HG03039 (cell line): ENCODE results near the gene RBPJL.

Source experiments
- ATAC-seq: cut with Tn5 transposase; IDR thresholded peaks from one replicate; pipeline ENCODE4 v1.9.1; 2021; ENCODE audit warnings: mild to moderate bottlenecking, moderate library complexity; ENCODE audit not compliant: unreplicated experiment

The RBPJL gene

DNA sequence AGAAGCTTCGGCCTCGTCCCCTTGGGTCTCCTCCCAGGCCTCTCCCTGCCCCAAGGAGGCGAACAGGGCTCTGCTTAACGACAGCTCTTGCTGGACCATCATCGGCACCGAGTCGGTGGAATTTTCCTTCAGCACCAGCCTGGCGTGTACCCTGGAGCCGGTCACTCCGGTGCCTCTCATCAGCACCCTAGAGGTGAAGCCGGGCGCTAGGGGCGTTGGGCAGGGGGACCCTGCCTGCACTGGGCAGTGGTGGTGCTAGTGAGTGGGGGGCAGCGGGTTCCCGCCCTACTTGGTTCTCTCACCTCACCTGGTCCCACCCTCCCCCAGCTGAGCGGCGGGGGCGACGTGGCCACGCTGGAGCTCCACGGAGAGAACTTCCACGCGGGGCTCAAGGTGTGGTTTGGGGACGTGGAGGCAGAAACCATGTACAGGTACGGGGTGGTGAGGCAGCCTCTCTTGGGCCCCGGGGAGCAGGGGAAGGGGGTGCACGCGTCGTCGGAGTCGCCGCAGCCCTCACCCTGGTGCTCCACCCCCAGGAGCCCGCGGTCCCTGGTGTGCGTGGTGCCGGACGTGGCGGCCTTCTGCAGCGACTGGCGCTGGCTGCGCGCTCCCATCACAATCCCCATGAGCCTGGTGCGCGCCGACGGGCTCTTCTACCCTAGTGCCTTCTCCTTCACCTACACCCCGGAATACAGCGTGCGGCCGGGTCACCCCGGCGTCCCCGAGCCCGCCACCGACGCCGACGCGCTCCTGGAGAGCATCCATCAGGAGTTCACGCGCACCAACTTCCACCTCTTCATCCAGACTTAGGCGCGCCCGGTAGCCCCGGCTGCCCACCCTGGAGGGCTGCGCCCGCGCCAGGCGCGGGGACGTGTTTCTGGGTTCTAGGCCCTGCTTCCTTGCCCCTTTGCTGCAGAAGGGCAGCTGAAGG lies 9.8 kb downstream of the RBPJL start:
- ATAC-seq = no peak

DNA sequence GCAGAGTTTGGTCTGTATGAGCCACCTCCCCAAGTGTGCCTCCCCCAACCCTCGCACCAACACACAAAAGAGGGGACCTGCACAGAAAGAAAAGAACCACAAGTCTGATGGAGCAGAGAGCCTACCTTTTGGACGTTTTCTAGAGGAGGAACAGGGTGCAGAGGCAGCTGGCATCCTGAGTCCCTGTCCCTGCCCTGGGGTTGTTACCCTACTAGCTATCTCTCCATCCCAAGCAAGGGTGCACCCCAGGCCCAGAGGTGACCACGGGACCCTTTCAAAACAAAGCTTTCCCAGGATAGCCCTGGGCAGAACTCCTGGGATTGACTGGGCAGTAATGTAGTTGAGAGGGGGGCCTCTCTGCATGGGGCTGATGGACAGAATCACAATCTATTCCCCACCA lies 11.2 kb downstream of the RBPJL start:
- no peak for ATAC-seq

DNA sequence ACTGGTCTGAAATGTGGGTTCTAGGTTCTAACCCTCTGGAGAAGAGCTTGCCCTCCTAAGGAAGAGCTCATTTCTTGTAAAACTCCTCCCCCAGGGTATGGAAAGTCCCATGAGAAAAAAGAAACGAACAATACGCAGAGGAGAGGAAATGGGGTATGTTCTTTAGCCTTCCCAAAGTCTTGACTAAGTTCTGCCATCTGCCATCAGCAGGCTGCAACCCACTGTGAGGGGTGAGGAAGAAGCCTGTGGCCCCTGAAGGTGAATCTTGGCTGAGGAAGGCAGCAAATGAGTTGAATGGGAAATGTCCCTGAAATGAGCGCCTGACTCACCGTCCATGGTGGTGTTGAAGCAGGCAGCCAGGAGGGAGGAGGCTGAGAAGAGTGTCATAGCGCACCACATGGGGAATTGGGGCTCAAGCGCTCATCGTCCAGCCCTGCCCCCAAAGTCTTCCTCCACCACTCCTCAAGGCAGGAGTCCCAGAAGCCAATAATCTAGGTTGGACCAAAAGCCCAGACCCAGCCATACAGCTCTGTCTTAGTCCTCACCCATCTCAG lies 11.8 kb downstream of the RBPJL start:
- ATAC-seq = no peak

DNA sequence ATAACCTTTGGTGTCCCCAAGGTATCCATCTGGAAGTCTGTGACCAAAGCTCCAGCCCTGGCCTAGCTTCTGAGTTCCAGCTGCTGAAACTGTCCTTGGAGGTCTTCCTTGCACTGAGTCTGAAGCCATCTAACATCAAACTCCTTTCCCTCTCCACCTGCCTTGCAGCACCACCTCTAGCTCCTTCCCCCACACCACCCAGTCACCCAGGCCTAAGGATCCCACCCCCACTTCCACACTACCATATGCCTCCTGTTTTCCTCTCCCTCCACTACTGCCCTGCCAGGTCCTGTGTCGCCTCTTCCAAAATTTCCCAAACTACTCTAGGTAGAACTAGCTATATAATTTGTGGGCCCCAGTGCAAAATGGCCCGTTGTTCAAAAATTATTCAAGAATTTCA lies 12.3 kb downstream of the RBPJL start:
- ATAC-seq = no peak

DNA sequence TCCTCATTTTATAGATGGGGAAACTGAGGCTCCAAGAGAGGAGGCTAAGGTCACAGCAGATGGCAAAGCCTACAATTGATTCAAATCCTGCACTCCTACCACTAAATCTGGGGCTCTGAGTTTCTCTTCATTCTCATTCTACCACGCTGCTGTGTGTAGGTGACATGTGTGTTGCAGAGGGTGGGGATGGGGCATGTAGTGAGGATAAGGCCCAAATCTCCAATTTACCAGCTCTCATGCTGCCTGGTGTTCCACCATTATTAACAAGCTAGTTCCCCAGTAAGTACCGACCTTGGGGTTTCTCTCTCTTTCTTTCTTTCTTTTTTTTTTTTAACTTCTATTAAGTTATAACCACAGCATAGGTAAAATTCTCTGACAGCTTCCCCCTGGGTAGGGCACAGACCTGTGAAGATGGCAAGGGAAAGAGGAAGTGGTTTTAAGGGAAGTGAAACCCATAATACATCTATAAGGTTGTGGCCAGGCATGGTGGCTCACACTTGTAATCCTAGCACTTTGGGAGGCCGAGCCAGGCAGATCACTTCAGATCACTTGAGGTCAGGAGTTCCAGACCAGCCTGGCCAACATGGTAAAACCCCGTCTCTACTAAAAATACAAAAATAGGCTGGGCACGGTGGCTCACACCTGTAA lies 14.4 kb downstream of the RBPJL start:
- no peak for ATAC-seq

DNA sequence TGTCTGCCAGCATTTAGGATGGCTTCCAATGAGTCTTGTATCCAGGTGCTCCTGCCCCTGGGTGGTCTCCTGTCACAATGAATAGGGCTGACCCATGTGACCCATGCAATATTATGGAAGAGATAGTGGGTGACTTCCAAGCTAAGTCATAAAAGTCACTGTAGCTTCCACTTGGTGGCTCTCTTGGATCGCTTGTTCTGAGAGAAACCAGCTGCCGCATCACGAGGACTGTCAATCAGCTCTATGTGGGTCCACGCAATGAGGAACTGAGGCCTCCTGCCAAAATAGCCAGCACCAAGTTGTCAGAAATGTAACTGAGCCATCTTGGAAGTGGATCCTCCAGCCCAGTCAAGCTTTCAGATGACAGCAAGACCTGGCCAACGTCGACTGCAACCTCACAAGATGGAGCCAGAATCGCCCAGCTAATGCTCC lies 16.3 kb downstream of the RBPJL start:
- ATAC-seq = no peak

DNA sequence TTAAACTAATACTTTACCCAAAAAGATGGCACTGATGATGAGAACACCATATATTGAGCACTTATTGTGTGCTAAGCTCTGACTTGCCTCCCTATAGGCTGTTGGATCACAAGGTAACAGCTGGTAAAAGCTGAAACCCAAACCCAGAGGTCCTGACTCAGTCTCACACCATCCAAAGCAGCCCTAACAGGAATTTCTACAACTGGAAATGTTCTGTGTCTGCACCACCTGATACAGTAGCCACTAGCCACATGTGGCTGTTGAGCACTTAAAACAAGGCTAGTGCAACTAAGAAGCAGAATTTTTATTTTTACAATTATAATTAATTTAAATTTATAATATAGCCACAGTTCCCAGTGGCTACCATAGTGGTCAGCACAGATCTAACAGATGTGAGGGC lies 17.1 kb downstream of the RBPJL start:
- ATAC-seq = no peak

DNA sequence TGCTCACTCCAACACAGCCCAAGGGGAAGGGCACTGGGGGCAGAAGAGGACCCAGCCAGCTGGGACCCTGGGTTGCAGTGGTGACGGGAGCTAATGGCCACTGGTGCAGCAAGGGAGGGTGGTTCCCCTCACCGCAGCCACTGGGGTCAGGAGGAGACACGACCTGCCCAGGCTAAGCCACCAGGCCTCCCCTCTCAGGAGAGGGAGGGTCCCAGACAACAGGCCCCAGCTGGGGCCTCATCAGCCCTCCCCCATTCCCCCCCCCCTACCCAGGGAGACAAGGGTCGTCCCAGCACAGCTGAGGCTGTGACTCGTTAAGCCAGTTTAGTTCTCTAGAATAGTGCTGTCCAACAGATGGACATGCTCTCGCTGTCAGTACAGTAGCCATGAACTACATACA lies 18.7 kb downstream of the RBPJL start:
- ATAC-seq = no peak

DNA sequence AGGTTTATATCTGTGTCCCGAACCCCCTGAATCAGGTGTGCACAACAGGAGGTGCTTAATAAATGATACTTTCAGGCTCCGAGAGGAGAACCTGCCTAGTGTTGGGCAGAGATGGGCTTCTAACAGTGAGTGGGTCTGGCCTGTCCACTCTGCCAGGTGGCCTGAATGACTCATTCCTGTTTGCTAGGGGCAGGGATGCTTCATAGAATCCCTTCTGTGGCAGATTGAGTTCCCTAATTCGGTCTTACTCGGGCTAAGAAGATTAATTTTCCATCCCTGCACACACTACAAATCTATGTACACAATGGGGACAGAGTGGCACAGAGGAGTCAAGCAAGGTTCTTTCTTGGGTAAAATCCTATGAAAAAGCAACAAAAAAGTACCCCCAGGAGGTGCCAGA lies 21.8 kb downstream of the RBPJL start:
- no peak for ATAC-seq

DNA sequence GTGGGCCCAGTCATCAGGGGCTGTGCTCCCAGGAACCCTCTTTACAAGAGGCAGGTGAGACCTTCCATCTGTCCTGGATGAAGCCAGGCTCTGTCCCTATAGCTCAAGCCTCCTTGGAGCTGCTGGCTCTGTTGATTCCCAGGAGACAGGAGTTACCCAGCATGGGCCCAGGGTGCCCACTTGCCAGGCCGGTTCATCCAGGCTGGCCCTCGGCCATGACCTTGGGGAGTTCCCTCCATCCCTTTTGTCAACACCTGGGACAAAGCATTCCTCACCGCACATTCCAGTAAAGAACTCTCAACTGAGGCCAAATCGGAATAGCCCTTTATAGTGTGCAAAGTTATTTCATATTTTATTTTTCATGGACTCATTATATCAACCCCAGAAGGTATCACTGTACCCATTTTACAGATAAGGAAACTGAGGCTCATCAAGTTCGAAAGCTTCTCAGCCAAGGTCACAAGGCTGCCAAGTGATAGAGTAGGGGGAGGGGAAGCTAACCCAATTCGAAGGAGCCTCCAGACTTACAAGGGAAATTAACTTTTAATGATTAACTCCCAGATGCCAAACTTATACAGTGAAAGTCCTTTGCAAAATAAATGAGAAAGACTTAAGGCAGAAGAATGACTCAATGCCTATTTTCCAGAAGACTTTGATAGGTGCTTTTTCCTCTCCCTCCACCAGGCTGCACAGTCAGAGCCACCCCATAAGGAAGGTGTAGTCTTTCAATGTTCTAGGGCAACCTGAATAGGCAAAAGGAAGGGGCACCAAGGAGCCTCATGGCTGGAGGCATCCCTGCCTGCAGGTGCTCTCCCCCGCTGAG lies 23.1 kb downstream of the RBPJL start:
- no peak for ATAC-seq

DNA sequence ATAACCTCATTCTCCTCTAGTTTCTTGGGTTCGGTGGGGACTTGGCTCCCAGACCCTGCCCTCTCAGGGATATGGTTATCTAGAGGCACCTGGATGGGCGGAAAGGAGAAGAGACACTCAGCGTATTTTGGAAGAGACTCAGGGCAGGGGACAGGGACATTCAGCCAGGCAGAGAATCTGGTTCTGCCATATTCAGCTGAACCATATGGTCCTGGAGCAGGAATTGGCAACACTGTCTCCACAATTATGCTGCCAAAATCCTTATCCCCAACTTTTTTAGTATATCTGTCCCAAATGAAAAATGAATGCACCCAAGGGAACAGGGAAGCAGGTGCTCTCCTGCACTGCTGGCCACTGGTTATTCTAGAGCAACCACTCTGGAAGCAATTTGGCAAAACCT lies 23.8 kb downstream of the RBPJL start:
- no peak for ATAC-seq

DNA sequence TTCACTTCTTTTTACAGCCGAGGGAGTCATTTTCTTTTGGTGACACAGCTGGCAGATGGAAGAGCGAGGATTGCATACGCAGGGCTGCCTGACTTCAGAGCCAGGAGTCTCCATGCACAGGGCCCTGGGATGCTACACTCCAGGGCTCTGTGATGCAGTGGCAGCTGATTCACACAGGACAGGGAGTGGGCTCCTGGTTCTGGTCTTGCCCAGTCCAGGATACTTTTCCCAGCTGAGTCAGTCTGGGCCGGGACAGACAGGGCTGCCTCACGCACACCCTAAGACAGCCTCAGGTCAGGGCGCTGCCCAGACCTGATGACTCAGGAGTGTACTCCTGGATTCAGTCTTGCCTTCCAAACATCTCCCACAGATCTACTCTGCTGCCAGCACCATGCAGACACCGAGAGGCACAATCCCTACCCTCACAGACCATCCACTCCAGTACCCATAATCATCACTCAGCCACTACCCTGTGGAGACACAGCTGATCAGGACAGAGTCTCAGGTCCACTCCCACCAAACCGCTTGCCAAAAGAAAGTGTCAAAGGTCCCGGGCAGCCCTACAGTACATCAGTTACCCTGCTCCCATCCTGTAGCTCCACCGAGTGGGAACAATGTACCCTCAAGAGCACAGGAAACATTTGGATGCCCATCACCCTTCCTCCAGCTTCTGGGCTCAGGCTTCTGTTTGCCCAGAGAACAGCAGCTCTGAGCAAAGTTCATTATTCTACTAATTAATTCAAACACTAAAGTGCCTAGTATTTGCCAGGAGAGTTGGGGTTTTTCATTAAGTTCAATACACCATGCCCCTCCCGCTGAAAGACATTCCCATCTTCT lies 30.1 kb downstream of the RBPJL start:
- no peak for ATAC-seq

DNA sequence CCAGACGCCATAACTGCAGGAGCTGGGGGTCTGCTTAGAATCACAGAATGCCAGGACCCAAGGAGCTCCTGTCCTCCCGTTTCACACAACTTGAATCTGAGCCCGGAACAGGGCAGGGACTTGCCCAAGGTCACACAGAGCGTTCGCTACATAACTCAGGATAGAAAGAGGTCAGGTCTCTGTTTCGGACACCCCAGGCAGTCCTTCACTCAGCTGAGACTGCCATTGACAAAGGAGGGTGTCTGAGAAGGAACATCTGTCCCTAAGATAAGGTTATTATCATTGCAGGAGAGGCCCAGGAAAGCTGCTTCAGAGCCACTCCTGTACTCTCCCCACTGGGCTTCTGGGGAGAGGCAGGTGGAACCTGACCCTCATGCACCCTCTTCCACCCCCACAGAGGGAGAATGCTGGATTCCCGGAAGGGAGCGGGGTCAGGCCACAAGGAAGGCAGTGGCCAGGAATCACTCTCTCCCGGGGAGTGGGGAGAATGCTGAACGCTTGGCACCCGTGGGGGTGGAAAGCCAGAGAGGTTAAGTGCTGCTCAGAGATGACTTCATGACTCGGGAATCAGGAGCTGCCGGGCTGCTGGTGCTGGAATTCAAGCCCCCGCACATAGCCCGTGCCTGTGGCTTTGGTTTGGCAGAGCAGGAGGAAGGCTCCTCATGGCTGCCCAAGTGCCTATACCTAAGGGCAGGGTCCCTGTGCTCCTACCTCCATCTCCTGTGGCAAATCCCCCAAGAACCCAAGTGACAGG lies 30.9 kb downstream of the RBPJL start:
- no peak for ATAC-seq

DNA sequence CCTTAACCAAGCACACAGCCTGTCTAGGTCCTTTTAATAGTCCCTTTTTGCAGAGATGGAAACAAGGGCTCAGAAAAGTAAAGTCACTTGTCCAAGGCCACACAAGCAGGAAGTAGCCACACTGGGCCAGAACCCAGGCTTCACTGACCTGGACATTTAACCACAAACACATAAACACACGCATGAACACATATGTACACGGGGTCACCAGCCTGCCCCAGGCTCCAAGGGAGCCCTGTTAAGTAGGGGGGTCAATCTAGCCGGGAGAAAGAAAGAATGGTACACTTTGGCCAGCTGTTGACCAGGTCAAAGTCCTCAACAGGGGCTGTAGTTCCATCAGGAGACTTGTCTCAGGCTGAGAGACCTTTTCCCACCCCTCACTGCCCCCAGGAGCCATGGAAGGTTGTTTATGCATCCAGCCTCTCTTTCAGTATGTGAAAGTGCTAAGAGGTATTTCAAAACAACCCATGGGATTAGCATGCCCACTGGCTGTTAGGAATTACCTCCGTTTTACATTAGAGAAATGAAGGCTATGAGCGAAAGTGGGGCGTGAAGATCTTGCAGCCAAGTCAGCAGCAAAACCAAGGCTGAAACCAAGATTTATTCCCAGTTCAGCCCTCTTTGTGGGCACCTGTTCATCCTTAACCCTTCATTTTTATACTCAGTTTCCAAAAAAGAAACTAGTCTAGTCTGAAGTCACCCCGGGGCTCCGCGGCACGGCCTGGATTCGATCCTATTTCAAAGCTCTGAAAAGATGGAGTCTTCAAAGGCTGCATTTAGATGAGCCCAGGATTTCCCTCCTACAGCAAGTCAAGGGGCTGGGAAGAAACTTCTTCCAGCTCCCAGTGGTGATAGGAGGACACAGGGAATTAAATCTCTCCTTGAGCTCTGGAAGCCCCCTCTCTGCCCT lies 31.7 kb downstream of the RBPJL start:
- no peak for ATAC-seq

DNA sequence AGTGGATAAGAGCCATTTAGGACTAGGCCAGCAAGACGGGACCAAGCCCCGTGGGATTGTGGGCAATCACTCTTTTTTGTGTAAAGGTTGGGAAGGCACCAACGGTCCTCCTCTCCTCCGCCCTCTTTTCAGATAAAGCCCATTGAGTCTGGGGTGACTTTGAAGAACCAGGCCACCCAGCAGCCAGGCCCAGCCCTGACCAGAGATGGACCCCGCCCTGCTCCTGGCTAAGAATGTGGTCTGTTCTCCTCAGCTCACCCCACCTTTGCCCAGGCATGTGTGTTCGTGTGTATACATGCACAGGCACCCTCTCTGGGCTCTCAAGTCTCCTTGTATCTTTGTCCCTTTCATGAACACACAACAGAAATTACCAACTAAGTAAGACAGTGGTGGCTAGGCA lies 32.4 kb downstream of the RBPJL start:
- ATAC-seq = no peak

DNA sequence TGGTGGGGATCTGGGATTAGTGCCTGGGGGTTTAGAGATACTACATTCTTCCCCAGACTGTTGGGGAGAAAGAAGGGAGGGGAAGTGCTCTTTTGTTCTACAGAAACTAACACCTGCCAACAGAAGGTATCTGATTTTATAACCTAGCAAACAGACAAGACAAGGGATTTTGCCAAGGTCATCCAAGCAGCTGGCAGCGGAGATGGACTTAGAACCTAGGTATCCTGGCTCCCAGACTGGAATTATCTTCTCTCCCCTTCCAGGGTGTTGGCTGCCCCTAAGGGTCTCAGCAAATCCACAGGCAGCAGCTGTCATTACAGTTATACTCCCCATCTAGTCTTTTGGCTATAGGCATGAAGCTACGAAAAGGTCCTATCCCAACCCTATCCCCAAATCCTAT lies 33.2 kb downstream of the RBPJL start:
- ATAC-seq = no peak

DNA sequence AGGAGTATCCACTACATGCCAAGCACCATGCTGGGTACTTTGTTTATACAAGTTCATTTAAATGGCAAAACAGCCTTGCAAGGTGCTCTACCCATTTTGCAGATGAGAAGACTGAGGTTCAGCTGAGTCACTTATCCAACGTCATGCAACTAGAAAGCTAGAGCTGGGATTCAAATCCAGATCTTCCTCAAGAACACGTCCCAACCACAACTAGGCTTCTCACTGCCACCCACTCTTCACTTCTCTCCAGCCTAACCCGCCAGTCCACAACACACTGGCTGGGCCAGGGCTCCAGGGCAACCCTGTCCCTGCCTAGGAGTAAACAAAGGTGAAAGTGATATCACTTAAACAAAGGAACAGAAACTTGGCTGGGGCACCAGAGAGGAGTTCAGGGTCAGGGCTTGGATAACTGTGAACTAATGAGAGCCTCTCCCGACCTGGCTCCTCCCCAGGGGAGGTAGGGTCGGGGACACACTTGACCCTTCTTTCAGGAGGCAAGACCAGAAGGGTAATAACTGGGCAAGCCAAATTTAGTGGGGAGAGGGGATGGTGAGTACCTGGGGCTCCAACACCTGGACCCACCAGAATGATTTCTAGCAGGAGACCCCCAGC lies 33.7 kb downstream of the RBPJL start:
- ATAC-seq = no peak

DNA sequence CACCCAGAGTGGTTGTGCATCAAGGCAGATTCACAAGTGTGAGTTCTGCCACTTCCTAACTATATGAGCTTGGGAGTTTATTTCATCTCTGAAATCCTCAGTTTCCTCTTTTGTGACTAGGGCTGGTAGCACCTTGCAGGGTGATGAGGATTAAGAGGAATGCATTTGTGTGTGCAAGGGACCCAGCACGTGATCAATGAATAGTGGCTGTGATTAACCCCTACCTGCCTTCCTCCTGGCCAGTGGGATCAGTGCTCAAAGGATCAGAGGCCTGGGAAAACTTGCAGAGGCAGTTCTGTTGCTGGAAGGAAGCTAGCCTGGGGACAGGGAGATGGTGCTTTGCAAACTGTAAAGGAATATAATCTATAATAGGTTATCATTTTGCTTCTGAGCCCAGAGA lies 34.3 kb downstream of the RBPJL start:
- no peak for ATAC-seq
